ENCODE measurements around the gene ZNF846.
"Not testable (repeated sequence)": the region's sequence is repeated elsewhere in the genome, so short reads cannot be mapped to it uniquely, and the experiment has no call there.

The ZNF846 gene

DNA sequence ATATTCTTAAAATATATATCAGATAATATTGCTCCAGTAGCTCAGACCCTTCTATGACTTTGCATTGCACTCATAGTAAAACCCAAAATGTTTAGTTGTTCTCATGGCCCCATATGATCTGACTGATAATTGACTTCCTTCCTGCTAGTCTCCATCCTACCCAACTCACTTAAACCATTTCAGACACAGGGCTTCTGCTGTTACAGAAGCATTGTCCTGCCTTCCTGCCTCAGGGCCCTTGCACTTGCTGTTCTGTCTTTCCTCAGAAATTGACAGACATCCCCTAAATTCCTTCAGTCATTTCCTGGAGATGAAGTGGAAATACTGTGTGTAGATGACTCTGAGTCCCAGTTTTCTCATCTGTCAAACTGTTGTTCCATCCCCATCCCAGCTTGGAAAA, 30.6 kb upstream of the ZNF846 start:
- DNase-seq (ENCODE audit: low read depth) = no peak
- H3K4me3 ChIP-seq (ENCODE audit: low read depth, low read length) = no peak overlapping the region
- TF ChIP-seq CTCF (conservative IDR thresholded peaks at IDR 0.05; ENCODE audit: low read depth, low read length) = no peak

GRCh38 chr19:9797871-9798270, 29.3 kb upstream of the ZNF846 start:
- DNase-seq (ENCODE audit: low read depth) = no peak
- H3K4me3 ChIP-seq (ENCODE audit: low read depth, low read length) = no peak overlapping the region
- no peak for TF ChIP-seq CTCF (conservative IDR thresholded peaks at IDR 0.05; ENCODE audit: low read depth, low read length)

DNA sequence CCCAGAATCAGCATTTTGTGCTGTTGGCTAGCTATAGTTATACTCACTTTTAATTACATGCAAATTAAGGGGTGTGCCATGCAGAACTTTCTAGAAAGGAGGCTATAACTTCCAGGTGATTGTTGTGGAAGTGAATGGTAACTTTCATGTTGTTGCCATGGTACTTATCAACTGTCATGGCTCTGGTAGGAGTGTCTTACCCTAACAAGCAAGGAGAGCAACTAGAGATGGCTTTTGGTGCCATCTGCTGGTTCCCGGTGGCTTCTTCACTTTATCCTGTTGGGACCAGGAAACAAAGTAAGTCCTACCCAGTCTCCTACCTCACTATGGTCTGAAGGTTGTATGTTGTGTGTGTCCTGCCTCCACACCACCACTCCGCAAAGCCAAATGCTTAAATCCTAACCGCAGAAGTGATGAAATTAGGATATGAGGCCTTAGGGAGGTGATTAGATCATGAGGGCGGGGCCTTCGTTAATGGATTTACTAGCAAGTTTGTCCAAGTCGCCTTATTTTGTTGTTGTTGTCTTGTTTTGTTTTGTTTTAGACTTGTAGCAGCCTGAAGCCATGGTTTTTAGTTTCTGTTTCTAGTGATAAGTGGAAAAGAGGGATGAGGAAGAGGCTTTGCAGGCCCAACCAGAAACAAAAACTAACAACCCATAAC, 27.7 kb upstream of the ZNF846 start:
- H3K4me3 ChIP-seq (ENCODE audit: low read depth, low read length) = no peak overlapping the region
- peak; percentile 91 for TF ChIP-seq CTCF (conservative IDR thresholded peaks at IDR 0.05; ENCODE audit: low read depth, low read length)
- peak; percentile 95 for DNase-seq (ENCODE audit: low read depth)

GRCh38 chr19:9793071-9793591, 24.6 kb upstream of the ZNF846 start:
- peak; percentile 65 for DNase-seq (ENCODE audit: low read depth)
- no peak for TF ChIP-seq CTCF (conservative IDR thresholded peaks at IDR 0.05; ENCODE audit: low read depth, low read length)
- peak overlapping the region; percentile 85 for H3K4me3 ChIP-seq (ENCODE audit: low read depth, low read length)

- H3K4me3 ChIP-seq (ENCODE audit: low read depth, low read length) = peak overlapping the region; percentile 85
- TF ChIP-seq CTCF (conservative IDR thresholded peaks at IDR 0.05; ENCODE audit: low read depth, low read length) = no peak
- peak; percentile 98 for DNase-seq (ENCODE audit: low read depth)
These were observed 23.9 kb upstream of the ZNF846 start for GRCh38 chr19:9792206-9793070.

- DNase-seq (ENCODE audit: low read depth) = peak; percentile 99
- no peak for TF ChIP-seq CTCF (conservative IDR thresholded peaks at IDR 0.05; ENCODE audit: low read depth, low read length)
- peak overlapping the region; percentile 85 for H3K4me3 ChIP-seq (ENCODE audit: low read depth, low read length)
These were observed 23.1 kb upstream of the ZNF846 start for GRCh38 chr19:9791552-9792205.

DNA sequence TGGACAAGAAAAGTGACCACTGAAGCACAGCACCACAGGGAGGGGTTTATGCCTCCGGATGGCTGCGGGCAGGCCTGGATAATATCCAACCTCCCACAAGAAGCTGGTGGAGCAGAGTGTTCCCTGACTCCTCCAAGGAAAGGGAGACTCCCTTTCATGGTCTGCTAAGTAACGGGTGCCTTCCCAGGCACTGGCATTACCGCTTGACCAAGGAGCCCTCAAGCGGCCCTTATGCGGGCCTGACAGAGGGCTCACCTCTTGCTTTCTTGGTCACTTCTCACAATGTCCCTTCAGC, 22.5 kb upstream of the ZNF846 start:
- H3K4me3 ChIP-seq (ENCODE audit: low read depth, low read length); DNase-seq (ENCODE audit: low read depth): not testable (repeated sequence)

GRCh38 chr19:9789579-9789978, 21.0 kb upstream of the ZNF846 start:
- H3K4me3 ChIP-seq (ENCODE audit: low read depth, low read length) = not testable (repeated sequence)
- DNase-seq (ENCODE audit: low read depth) = peak; percentile 32

Data from choroid plexus epithelial cell (primary cell).